ENCODE measurements around the gene CASTOR2.

DNA sequence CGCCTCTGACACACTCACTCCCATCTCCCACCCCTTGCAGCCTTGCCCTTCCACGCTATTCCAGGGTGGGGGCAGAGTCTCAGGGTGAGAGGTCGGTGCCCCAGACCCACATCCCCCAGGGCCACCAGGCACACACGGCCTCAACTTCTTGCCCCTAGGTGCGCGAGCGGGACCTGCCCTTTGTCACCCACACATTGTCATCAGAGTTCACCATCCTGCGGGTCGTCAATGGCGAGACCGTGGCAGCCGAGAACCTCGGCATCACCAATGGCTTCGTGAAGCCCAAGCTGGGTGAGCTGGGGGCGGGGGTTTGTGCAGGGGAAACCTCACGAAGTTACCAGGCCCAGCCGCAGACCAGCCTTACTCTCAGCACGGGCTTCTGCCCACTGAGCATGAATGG lies 53.3 kb downstream of the CASTOR2 start:
- TF ChIP-seq, protein P1, sequence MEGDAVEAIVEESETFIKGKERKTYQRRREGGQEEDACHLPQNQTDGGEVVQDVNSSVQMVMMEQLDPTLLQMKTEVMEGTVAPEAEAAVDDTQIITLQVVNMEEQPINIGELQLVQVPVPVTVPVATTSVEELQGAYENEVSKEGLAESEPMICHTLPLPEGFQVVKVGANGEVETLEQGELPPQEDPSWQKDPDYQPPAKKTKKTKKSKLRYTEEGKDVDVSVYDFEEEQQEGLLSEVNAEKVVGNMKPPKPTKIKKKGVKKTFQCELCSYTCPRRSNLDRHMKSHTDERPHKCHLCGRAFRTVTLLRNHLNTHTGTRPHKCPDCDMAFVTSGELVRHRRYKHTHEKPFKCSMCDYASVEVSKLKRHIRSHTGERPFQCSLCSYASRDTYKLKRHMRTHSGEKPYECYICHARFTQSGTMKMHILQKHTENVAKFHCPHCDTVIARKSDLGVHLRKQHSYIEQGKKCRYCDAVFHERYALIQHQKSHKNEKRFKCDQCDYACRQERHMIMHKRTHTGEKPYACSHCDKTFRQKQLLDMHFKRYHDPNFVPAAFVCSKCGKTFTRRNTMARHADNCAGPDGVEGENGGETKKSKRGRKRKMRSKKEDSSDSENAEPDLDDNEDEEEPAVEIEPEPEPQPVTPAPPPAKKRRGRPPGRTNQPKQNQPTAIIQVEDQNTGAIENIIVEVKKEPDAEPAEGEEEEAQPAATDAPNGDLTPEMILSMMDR (IDR thresholded peaks at IDR 0.05): no peak
- no peak for TF ChIP-seq POLR2A (IDR thresholded peaks at IDR 0.05)
